ENCODE results near the gene C6orf15.

DNA sequence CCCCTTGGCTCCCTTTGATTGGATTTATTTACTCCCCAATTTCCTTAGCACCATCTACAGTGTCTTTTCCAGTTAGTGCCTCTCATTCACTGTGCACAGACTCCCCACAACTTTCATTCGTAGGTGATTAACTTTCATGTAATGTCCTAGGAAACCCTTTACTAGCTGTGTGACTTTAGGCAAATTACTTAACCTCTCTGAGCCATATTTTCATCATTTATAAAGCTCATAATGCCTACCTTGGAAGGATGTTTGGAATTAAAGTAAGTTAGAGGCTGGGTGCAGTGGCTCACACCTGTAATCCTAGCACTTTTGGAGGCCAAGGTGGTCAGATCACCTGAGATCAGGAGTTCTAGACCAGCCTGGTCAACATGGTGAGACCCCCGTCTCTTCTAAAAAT is 20.1 kb downstream of the C6orf15 start:
- TF ChIP-seq, protein P1, sequence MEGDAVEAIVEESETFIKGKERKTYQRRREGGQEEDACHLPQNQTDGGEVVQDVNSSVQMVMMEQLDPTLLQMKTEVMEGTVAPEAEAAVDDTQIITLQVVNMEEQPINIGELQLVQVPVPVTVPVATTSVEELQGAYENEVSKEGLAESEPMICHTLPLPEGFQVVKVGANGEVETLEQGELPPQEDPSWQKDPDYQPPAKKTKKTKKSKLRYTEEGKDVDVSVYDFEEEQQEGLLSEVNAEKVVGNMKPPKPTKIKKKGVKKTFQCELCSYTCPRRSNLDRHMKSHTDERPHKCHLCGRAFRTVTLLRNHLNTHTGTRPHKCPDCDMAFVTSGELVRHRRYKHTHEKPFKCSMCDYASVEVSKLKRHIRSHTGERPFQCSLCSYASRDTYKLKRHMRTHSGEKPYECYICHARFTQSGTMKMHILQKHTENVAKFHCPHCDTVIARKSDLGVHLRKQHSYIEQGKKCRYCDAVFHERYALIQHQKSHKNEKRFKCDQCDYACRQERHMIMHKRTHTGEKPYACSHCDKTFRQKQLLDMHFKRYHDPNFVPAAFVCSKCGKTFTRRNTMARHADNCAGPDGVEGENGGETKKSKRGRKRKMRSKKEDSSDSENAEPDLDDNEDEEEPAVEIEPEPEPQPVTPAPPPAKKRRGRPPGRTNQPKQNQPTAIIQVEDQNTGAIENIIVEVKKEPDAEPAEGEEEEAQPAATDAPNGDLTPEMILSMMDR (IDR thresholded peaks at IDR 0.05), result no peak
- TF ChIP-seq EZH2phosphoT487 (IDR thresholded peaks at IDR 0.05), result no peak
